MCF 10A (cell line): Measurements from ENCODE around the gene SERINC1. TPM values are rescaled to one million over a fixed set of nuclear protein-coding genes. Genes with fewer than 3 reads are reported as not detected.
"Not testable (repeated sequence)": the region's sequence is repeated elsewhere in the genome, so short reads cannot be mapped to it uniquely, and the experiment has no call there.

Experiments used
- Bru-seq: library from RNA; stranded (reverse); fragments of 400-500 nt; gene quantifications from one replicate; lab custom pipeline; 2021; lab: Mats Ljungman, UMichigan
- BruChase-seq, 2 experiments: library from RNA; stranded (reverse); fragments of 400-500 nt; gene quantifications; one replicate each; lab custom pipeline; 2021; lab: Mats Ljungman, UMichigan
- BruUV-seq: library from RNA; stranded (reverse); fragments of 400-500 nt; replicated peaks from 2 replicates; lab custom pipeline; 2021; lab: Mats Ljungman, UMichigan
- CTCF ChIA-PET: fragments of 300-600 bp; sonication (Branson Sonifier 250); formaldehyde crosslinking; extraction: SDS; loops from one replicate; lab custom pipeline; 2021; ENCODE audit warnings: antibody characterized with exemption, inconsistent platforms; lab: Yijun Ruan, JAX
- POLR2A ChIA-PET: fragments of 300-600, 350-650 bp; sonication (Branson Sonifier 250); formaldehyde crosslinking; extraction: SDS; loops from one replicate; lab custom pipeline; 2020; ENCODE audit warnings: antibody characterized with exemption, inconsistent platforms; lab: Yijun Ruan, JAX
- DNase-seq: peaks from one replicate; pipeline ENCODE4 v3.0.0-alpha.2; 2018; ENCODE audit not compliant: unreplicated experiment
- H3K27ac Mint-ChIP-seq: one replicate; pipeline ENCODE4 v1.8.0; 2022; ENCODE audit warnings: mild to moderate bottlenecking, low read depth, mixed read lengths; ENCODE audit not compliant: unreplicated experiment
- H3K27me3 Mint-ChIP-seq: one replicate; pipeline ENCODE4 v1.8.0; 2022; ENCODE audit warnings: mixed read lengths; ENCODE audit not compliant: insufficient read depth, unreplicated experiment
- H3K36me3 Mint-ChIP-seq: one replicate; pipeline ENCODE4 v1.8.0; 2022; ENCODE audit warnings: mild to moderate bottlenecking, moderate library complexity, mixed read lengths; ENCODE audit not compliant: insufficient read depth, unreplicated experiment
- H3K4me1 Mint-ChIP-seq: one replicate; pipeline ENCODE4 v1.8.0; 2022; ENCODE audit warnings: mixed read lengths; ENCODE audit not compliant: insufficient read depth, unreplicated experiment
- H3K4me3 Mint-ChIP-seq: one replicate; pipeline ENCODE4 v1.8.0; 2022; ENCODE audit warnings: mild to moderate bottlenecking, moderate library complexity, mixed read lengths; ENCODE audit not compliant: unreplicated experiment
- H3K9me3 Mint-ChIP-seq: one replicate; pipeline ENCODE4 v1.8.0; 2022; ENCODE audit warnings: mixed read lengths; ENCODE audit not compliant: unreplicated experiment
- intact Hi-C: fragments of 100-400 bp; cut with micrococcal nuclease; formaldehyde crosslinking; loops from 2 replicates; pipeline ENCODE4 v1.14.1; 2022
- long read RNA-seq: library from polyadenylated mRNA; stranded (forward); transcript quantifications from one replicate; pipeline ENCODE4 v2.0.0, GENCODE V29; 2022
- total RNA-seq: library from RNA; stranded (reverse); gene quantifications from 2 replicates; pipeline ENCODE4 v1.2.3, GENCODE V29; 2022
- TF ChIP-seq, protein P1 (sequence below): fragments of 200-600 bp; IDR thresholded peaks from one replicate; pipeline ENCODE4 v1.8.0; 2022; ENCODE audit warnings: antibody characterized with exemption, mild to moderate bottlenecking; ENCODE audit not compliant: unreplicated experiment

The SERINC1 gene
- total RNA-seq (106 and 128 TPM in 2 replicates), Bru-seq, nascent RNA (percentile 97 among the genes with signal in this experiment), BruChase-seq, experiment 1, labeled RNA remaining after a 6-hour chase (percentile 98 among the genes with signal in this experiment), BruChase-seq, experiment 2, labeled RNA remaining after a 2-hour chase (percentile 97 among the genes with signal in this experiment)
- long read RNA-seq, transcript SERINC1-201 (10 exons, 3,137 nt), result major isoform, 220 of 240 reads
- long read RNA-seq, partial matches to known transcripts, result 16 of 240 reads
- long read RNA-seq, other reads (novel, unspliced or antisense), result 4 of 240 reads

DNA sequence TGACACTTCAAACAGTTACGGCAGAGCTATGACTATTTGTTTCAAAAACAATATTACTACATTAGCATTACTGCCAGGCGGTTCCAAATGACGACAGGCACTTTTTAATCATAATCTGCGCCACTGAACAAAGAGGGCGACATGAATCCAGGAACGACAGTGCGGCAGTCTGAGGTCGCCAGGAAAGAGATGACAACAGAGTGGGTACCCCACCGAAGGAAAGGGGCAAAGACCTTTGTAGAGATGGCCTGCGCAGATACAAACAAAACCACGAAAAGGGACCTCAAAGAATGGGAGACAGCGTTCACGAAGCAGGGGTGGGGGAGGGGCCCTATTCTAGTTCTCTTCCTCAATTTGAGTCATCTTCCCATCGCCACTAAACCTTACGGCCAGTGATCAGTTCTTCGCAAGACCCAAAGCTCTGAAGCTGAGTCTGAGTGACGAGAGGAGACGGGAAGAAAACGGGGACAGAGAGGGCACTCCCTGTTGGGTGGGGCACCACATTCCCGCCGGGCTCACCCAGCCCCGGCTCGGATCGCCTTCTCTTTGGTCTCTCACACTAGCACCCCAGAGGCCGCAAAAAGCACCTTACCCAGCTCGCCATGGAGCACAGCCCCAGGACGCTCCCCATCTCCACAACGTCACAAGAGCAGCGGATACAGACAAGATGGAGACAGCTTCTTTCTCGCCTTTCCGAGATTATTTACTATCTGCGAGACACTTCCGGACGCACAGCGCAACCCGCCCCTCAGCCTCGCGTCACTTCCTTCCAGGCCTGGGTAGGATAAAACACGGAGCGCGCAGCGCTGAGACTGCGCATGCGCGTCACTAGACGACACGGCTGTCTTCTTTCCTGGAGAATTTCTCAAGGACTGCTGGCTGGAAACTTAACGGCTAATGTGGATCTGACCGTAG lies at the start of gene SERINC1:
TSS of gene SERINC1 (minus strand) at position 701 of the 915 bp plus-strand sequence. CDS start at position 631, 70 bp downstream.
- peak; percentile 94 for DNase-seq
- Mint-ChIP-seq H3K4me1 (peaks cover 26% of the 10 kb centered on the region), H3K27ac (peak within 1 kb of the TSS; percentile 100), H3K27me3 (no peaks in the 10 kb centered on the region), H3K9me3 (no peaks in the 10 kb centered on the region), H3K36me3 (peaks cover 20% of the 10 kb centered on the region), H3K4me3 (peak within 1 kb of the TSS; percentile 98)
- TF ChIP-seq, protein P1, sequence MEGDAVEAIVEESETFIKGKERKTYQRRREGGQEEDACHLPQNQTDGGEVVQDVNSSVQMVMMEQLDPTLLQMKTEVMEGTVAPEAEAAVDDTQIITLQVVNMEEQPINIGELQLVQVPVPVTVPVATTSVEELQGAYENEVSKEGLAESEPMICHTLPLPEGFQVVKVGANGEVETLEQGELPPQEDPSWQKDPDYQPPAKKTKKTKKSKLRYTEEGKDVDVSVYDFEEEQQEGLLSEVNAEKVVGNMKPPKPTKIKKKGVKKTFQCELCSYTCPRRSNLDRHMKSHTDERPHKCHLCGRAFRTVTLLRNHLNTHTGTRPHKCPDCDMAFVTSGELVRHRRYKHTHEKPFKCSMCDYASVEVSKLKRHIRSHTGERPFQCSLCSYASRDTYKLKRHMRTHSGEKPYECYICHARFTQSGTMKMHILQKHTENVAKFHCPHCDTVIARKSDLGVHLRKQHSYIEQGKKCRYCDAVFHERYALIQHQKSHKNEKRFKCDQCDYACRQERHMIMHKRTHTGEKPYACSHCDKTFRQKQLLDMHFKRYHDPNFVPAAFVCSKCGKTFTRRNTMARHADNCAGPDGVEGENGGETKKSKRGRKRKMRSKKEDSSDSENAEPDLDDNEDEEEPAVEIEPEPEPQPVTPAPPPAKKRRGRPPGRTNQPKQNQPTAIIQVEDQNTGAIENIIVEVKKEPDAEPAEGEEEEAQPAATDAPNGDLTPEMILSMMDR, result no peak
- TSS peak; percentile 74 for BruUV-seq
- intact Hi-C loops, result loop anchor here (2.0 to 5.0 kb wide), 3 partner anchors 74 to 366 kb away; partner anchors contain the start of gene HSF2
- ChIA-PET CTCF (interaction anchor here (0.6 to 1.9 kb wide), 4 partner anchors 20 to 120 kb away, joined by 3 to 6 read pairs (median 4); no protein-coding TSS in a partner anchor), POLR2A (interaction anchor here (0.6 to 3.0 kb wide), 51 partner anchors 8 to 430 kb away, joined by 3 to 22 read pairs (median 4); partner anchors contain the start of genes HSF2, PKIB and SMPDL3A)

DNA sequence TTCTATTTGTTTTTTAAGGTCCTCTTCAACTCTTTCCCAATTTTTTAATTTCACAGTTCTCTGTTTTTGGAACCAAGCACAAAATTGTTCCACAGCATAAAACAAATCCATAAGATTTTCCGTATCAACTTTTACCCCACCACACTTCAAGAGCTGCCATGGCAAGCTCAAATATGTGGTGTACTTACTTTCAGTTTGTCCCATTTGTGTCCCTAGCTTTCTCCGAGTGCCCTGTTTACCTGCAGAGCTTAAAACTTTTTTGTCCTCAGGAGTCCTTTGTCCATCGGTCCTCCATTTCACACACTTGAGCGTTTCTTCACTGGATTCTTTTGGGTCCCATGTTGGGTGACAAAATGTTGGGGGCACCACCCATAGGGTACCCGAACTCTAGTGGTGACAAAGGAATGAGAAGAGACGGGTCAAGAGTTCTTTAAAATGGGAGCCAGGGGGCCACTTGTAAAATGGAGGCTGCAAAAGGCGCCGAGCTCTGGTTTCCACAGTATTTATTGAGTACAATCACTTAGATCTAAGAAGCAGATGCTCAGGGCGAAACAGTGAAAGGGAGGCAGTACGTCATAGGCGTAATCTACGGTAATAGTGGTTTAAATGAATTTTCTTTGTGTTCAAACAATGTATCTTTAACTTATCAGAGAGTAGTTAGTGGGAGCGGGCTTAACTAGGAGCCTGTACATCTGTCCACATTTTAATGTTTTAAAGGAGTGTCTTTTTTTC lies 39.8 kb upstream of the SERINC1 start:
- TF ChIP-seq, protein P1, result no peak
- no peak overlapping the region for H3K27ac Mint-ChIP-seq
- no peak overlapping the region for H3K4me3 Mint-ChIP-seq
- no TSS peak for BruUV-seq
- H3K27me3 Mint-ChIP-seq, result no peaks in the 10 kb centered on the region
- intact Hi-C loops, result no loop called here
- ChIA-PET POLR2A (no interaction called here), CTCF (interaction anchor here (0.6 to 1.0 kb wide), 2 partner anchors 19 to 787 kb away, joined by 4 read pairs; no protein-coding TSS in a partner anchor)
- H3K36me3 Mint-ChIP-seq, result no peaks in the 10 kb centered on the region
- H3K4me1 Mint-ChIP-seq, result no peaks in the 10 kb centered on the region
- peaks cover 7% of the 10 kb centered on the region for H3K9me3 Mint-ChIP-seq
- no peak for DNase-seq

DNA sequence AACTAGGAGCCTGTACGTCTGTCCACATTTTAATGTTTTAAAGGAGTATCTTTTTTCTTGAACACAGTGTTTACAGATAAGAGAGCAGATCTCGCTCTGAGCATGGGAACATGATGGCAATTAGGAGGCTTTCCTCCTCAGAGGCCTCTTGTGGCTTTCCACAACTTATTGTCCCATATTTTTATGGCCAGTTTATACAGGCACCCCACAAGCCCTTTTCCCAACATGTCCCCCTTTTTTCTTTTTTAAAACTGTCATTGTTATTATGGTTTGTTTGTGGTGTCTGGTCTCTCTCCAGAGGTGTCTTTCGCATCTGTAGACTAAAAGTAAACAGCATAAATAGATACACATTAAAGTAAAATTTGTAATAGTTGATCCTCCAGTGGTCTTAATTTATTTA lies 33.6 kb upstream of the SERINC1 start:
- H3K4me3 Mint-ChIP-seq, BruUV-seq, H3K27me3 Mint-ChIP-seq, CTCF ChIA-PET, H3K4me1 Mint-ChIP-seq, H3K36me3 Mint-ChIP-seq, intact Hi-C loops, POLR2A ChIA-PET, DNase-seq, H3K27ac Mint-ChIP-seq: not testable (repeated sequence)
- peaks cover 16% of the 10 kb centered on the region for H3K9me3 Mint-ChIP-seq

DNA sequence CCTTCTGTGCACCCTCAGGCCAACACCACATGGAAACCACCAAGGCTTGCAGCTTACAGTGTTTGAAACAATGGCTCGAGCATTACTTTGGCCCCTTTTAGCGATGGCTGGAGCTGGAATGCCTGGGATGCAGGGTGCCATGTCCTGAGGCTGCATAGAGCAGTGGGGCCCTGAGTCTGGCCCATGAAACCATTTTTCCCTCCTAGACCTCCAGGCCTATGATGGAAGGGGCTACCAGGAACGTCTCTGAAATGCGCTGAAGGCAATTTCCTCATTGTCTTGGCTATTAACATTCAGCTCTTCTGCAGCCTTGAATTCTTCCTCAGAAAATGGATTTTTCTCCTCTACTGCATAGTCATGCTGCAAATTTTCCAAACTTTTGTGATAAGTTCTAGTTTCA lies 29.9 kb upstream of the SERINC1 start:
- Mint-ChIP-seq H3K36me3 (no peaks in the 10 kb centered on the region), H3K4me1 (no peaks in the 10 kb centered on the region), H3K27me3 (no peaks in the 10 kb centered on the region), H3K4me3 (no peak overlapping the region), H3K27ac (no peak overlapping the region), H3K9me3 (peaks cover 17% of the 10 kb centered on the region)
- TF ChIP-seq, protein P1, result no peak
- DNase-seq, result no peak
- no TSS peak for BruUV-seq
- intact Hi-C loops, result no loop called here
- ChIA-PET POLR2A (no interaction called here), CTCF (interaction anchor here (2.3 kb wide), 1 partner anchor 9 kb away, joined by 10 read pairs; no protein-coding TSS in a partner anchor)
